Trophoblast cell (in vitro differentiated cells and primary cell): Measurements from ENCODE around the gene TRIM8.

ENCODE experiments used
- DNase-seq, 2 donors: peaks; one replicate each; pipeline ENCODE4 v3.0.0-alpha.2; 2016
- H2AFZ ChIP-seq: 2 replicates; pipeline ENCODE4 v1.6.1; 2013; ENCODE audit warnings: low read length, moderate library complexity, mild to moderate bottlenecking; ENCODE audit not compliant: insufficient read depth, poor library complexity
- H2AK5ac ChIP-seq: 2 replicates; pipeline ENCODE4 v1.6.1; 2013; ENCODE audit warnings: mild to moderate bottlenecking, low read length
- H2BK120ac ChIP-seq: 2 replicates; pipeline ENCODE4 v1.6.1; 2013; ENCODE audit warnings: low read length, mild to moderate bottlenecking, moderate library complexity; ENCODE audit not compliant: insufficient read depth, poor library complexity
- H2BK12ac ChIP-seq: 2 replicates; pipeline ENCODE4 v1.6.1; 2013; ENCODE audit warnings: mild to moderate bottlenecking, low read length, moderate library complexity
- H2BK5ac ChIP-seq: 2 replicates; pipeline ENCODE4 v1.6.1; 2013; ENCODE audit warnings: low read length, low read depth, moderate library complexity, mild to moderate bottlenecking; ENCODE audit not compliant: poor library complexity
- H3K14ac ChIP-seq: 2 replicates; pipeline ENCODE4 v1.6.1; 2013; ENCODE audit warnings: mild to moderate bottlenecking, low read length
- H3K18ac ChIP-seq: 2 replicates; pipeline ENCODE4 v1.6.1; 2013; ENCODE audit warnings: mild to moderate bottlenecking, low read length
- H3K23ac ChIP-seq: 2 replicates; pipeline ENCODE4 v1.6.1; 2013; ENCODE audit warnings: low read length
- H3K27ac ChIP-seq: 2 replicates; pipeline ENCODE4 v1.5.1; 2013; ENCODE audit warnings: low read depth, mild to moderate bottlenecking, inconsistent platforms, low read length, moderate library complexity
- H3K27me3 ChIP-seq: 2 replicates; pipeline ENCODE4 v1.6.1; 2013; ENCODE audit warnings: inconsistent platforms, mild to moderate bottlenecking, low read length, moderate library complexity; ENCODE audit not compliant: insufficient read depth
- H3K36me3 ChIP-seq, 2 experiments: 1 replicate in 1 of 2; 2 replicates in 1 of 2; pipeline ENCODE4 v1.6.1; 2013; ENCODE audit warnings: low read length in 2 of 2, mild to moderate bottlenecking in 2 of 2, moderate library complexity in 1 of 2; ENCODE audit not compliant: insufficient read depth in 2 of 2, control insufficient read depth in 1 of 2
- H3K4ac ChIP-seq: 2 replicates; pipeline ENCODE4 v1.6.1; 2013; ENCODE audit warnings: low read depth, mild to moderate bottlenecking, low read length, moderate library complexity
- H3K4me1 ChIP-seq, 2 experiments: 1 replicate in 1 of 2; 2 replicates in 1 of 2; pipeline ENCODE4 v1.6.1; 2013; ENCODE audit warnings: low read length in 2 of 2, mild to moderate bottlenecking in 2 of 2, moderate library complexity in 1 of 2; ENCODE audit not compliant: insufficient read depth in 2 of 2, control insufficient read depth in 1 of 2
- H3K4me2 ChIP-seq: 2 replicates; pipeline ENCODE4 v1.6.1; 2013; ENCODE audit warnings: inconsistent platforms, mild to moderate bottlenecking, low read length, moderate library complexity
- H3K4me3 ChIP-seq: 2 replicates; pipeline ENCODE4 v1.5.1; 2013; ENCODE audit warnings: mild to moderate bottlenecking, low read depth, low read length, inconsistent platforms
- H3K79me1 ChIP-seq: one replicate; pipeline ENCODE4 v1.6.1; 2013; ENCODE audit warnings: low read length
- H3K79me2 ChIP-seq: 2 replicates; pipeline ENCODE4 v1.6.1; 2013; ENCODE audit warnings: low read length, mild to moderate bottlenecking; ENCODE audit not compliant: control insufficient read depth, insufficient read depth, poor library complexity
- H3K9ac ChIP-seq: 2 replicates; pipeline ENCODE4 v1.6.1; 2013; ENCODE audit warnings: mild to moderate bottlenecking, low read length
- H3K9me3 ChIP-seq: 2 replicates; pipeline ENCODE4 v1.6.1; 2013; ENCODE audit warnings: low read depth, mild to moderate bottlenecking, control low read depth, inconsistent platforms, low read length; ENCODE audit not compliant: insufficient read depth
- H4K12ac ChIP-seq: 2 replicates; pipeline ENCODE4 v1.6.1; 2013; ENCODE audit warnings: low read depth, mild to moderate bottlenecking, low read length, moderate library complexity
- H4K8ac ChIP-seq: 2 replicates; pipeline ENCODE4 v1.6.1; 2013; ENCODE audit warnings: low read depth, mild to moderate bottlenecking, low read length, moderate library complexity
- H4K91ac ChIP-seq: one replicate; pipeline ENCODE4 v1.6.1; 2013; ENCODE audit warnings: low read depth, mild to moderate bottlenecking, low read length, moderate library complexity
- WGBS: extraction: QIAGEN DNeasy Blood & Tissue Kit; methylation state at CpG from one replicate; pipeline ENCODE4 v1.1.7; 2013; ENCODE audit warnings: missing lambda C conversion rate; ENCODE audit not compliant: insufficient read length, insufficient coverage; ENCODE audit errors: extremely low coverage; 5-methylcytosine and 5-hydroxymethylcytosine counted together

TRIM8 gene

GRCh38 chr10:102656026-102656425 lies 11.7 kb downstream of the TRIM8 start:
- Histone ChIP-seq H3K27me3 (no peaks in the 10 kb centered on the region), H3K79me2 (peaks cover 2% of the 10 kb centered on the region), H3K27ac (no peak overlapping the region), H3K23ac (no peak overlapping the region), H3K4me1 (no peaks in the 10 kb centered on the region), H3K4me2 (no peak overlapping the region), H3K9ac (no peak overlapping the region), H3K4ac (no peak overlapping the region), H3K4me3 (no peak overlapping the region), H2BK12ac (no peak overlapping the region), H2AFZ (no peak overlapping the region), H4K12ac (no peak overlapping the region), H3K9me3 (peaks cover 2% of the 10 kb centered on the region), H4K8ac (no peak overlapping the region), H3K79me1 (no peaks in the 10 kb centered on the region), H2BK5ac (no peak overlapping the region), H3K36me3 (peaks cover 57% of the 10 kb centered on the region in 2 experiments), H2BK120ac (no peak overlapping the region), H3K18ac (no peak overlapping the region), H3K14ac (no peak overlapping the region), H4K91ac (no peak overlapping the region), H2AK5ac (no peak overlapping the region)
- DNase-seq = no peak
- WGBS = no CpG with 5 or more reads among the region's 12 CpGs

GRCh38 chr10:102656791-102657371 lies 12.6 kb downstream of the TRIM8 start:
- H4K12ac ChIP-seq = no peak overlapping the region
- H2AFZ ChIP-seq = no peak overlapping the region
- DNase-seq = no peak
- H2BK5ac ChIP-seq = no peak overlapping the region
- H3K9me3 ChIP-seq = peaks cover 2% of the 10 kb centered on the region
- H2BK12ac ChIP-seq = no peak overlapping the region
- no peak overlapping the region for H3K9ac ChIP-seq
- H3K4ac ChIP-seq = no peak overlapping the region
- no peak overlapping the region for H3K4me2 ChIP-seq
- no peak overlapping the region for H3K4me3 ChIP-seq
- no peak overlapping the region for H3K18ac ChIP-seq
- H3K4me1 ChIP-seq = no peaks in the 10 kb centered on the region
- peaks cover under 1% of the 10 kb centered on the region for H3K79me2 ChIP-seq
- no CpG with 5 or more reads among the region's 42 CpGs for WGBS
- no peak overlapping the region for H2AK5ac ChIP-seq
- H3K14ac ChIP-seq = no peak overlapping the region
- peaks cover 49 to 54% of the 10 kb centered on the region in 2 experiments for H3K36me3 ChIP-seq
- H3K23ac ChIP-seq = no peak overlapping the region
- no peak overlapping the region for H4K91ac ChIP-seq
- H3K79me1 ChIP-seq = no peaks in the 10 kb centered on the region
- no peaks in the 10 kb centered on the region for H3K27me3 ChIP-seq
- H4K8ac ChIP-seq = no peak overlapping the region
- H3K27ac ChIP-seq = no peak overlapping the region
- H2BK120ac ChIP-seq = no peak overlapping the region

- H2BK120ac ChIP-seq = no peak overlapping the region
- no peaks in the 10 kb centered on the region for H3K79me2 ChIP-seq
- no CpG with 5 or more reads among the region's 11 CpGs for WGBS
- no peak overlapping the region for H4K8ac ChIP-seq
- H3K79me1 ChIP-seq = no peaks in the 10 kb centered on the region
- no peak overlapping the region for H3K4ac ChIP-seq
- H3K27me3 ChIP-seq = no peaks in the 10 kb centered on the region
- H3K14ac ChIP-seq = no peak overlapping the region
- H3K18ac ChIP-seq = no peak overlapping the region
- H4K12ac ChIP-seq = no peak overlapping the region
- no peak overlapping the region for H3K27ac ChIP-seq
- no peak overlapping the region for H2AFZ ChIP-seq
- H3K23ac ChIP-seq = no peak overlapping the region
- no peak overlapping the region for H2AK5ac ChIP-seq
- no peak for DNase-seq
- no peak overlapping the region for H3K9ac ChIP-seq
- H4K91ac ChIP-seq = no peak overlapping the region
- H3K4me2 ChIP-seq = no peak overlapping the region
- no peaks in the 10 kb centered on the region for H3K4me1 ChIP-seq
- H3K4me3 ChIP-seq = no peak overlapping the region
- no peak overlapping the region for H2BK5ac ChIP-seq
- H3K9me3 ChIP-seq = peaks cover 2% of the 10 kb centered on the region
- no peak overlapping the region for H2BK12ac ChIP-seq
- peaks cover 46 to 50% of the 10 kb centered on the region in 2 experiments for H3K36me3 ChIP-seq
Measured at GRCh38 chr10:102657451-102657850, 13.2 kb downstream of the TRIM8 start.

- Histone ChIP-seq H3K4me1 (no peaks in the 10 kb centered on the region), H3K36me3 (peaks cover 44 to 48% of the 10 kb centered on the region in 2 experiments), H2BK5ac (no peak overlapping the region), H3K79me2 (no peaks in the 10 kb centered on the region), H3K27ac (no peak overlapping the region), H3K14ac (no peak overlapping the region), H3K9me3 (peaks cover 2% of the 10 kb centered on the region), H2BK120ac (no peak overlapping the region), H4K91ac (no peak overlapping the region), H2AK5ac (no peak overlapping the region), H3K27me3 (no peaks in the 10 kb centered on the region), H4K12ac (no peak overlapping the region), H2AFZ (no peak overlapping the region), H3K18ac (no peak overlapping the region), H2BK12ac (no peak overlapping the region), H3K4me3 (no peak overlapping the region), H3K23ac (no peak overlapping the region), H4K8ac (no peak overlapping the region), H3K9ac (no peak overlapping the region), H3K79me1 (no peaks in the 10 kb centered on the region), H3K4me2 (no peak overlapping the region), H3K4ac (no peak overlapping the region)
- DNase-seq = no peak
- no CpG with 5 or more reads among the region's 13 CpGs for WGBS
Measured at GRCh38 chr10:102657984-102658724, 13.9 kb downstream of the TRIM8 start.
